Testis (tissue), 3 donors: ENCODE data around the gene PIK3C3. TPM values are rescaled to one million over a fixed set of nuclear protein-coding genes. Genes with fewer than 3 reads are reported as not detected.

Experiments used
- DNase-seq: peaks from one replicate; pipeline ENCODE4 v3.0.0-alpha.2; 2019
- H3K27ac ChIP-seq, 2 donors: fragments of 200-600 bp; sonication (generic); one replicate each; pipeline ENCODE4 v1.5.1; 2019
- H3K27me3 ChIP-seq: fragments of 200-600 bp; sonication (generic); one replicate; pipeline ENCODE4 v1.5.1; 2019
- H3K36me3 ChIP-seq: fragments of 200-600 bp; sonication (generic); one replicate; pipeline ENCODE4 v1.5.1; 2017; ENCODE audit warnings: low read depth; ENCODE audit errors: missing control alignments
- H3K4me1 ChIP-seq: fragments of 200-600 bp; sonication (generic); one replicate; pipeline ENCODE4 v1.5.1; 2019
- H3K4me3 ChIP-seq, 2 donors: fragments of 200-600 bp; sonication (generic); one replicate each; pipeline ENCODE4 v1.5.1; 2017 to 2019
- H3K9me3 ChIP-seq: fragments of 200-600 bp; sonication (generic); one replicate; pipeline ENCODE4 v1.5.1; 2017
- POLR2A ChIP-seq: fragments of 450-650 bp; IDR thresholded peaks from one replicate; pipeline ENCODE4 v1.6.1; 2017; ENCODE audit warnings: antibody characterized with exemption, mild to moderate bottlenecking, moderate library complexity
- WGBS, 2 donors: methylation state at CpG; one replicate each; pipeline ENCODE4 v1.1.5; 2018; 5-methylcytosine and 5-hydroxymethylcytosine counted together
- intact Hi-C: fragments of 100-400 bp; cut with DNase I; formaldehyde crosslinking; loops from one replicate; pipeline ENCODE4 v1.15.1; 2023; ENCODE audit warnings: low total_unique reads
- polyA plus RNA-seq: library from polyadenylated mRNA; stranded (reverse); fragments of 350-450 nt; fragmentation: Illumina TruSeq; extraction: RNeasy Lipid Tissue Mini Kit (QIAGEN cat#74804); gene quantifications from one replicate; pipeline ENCODE4 v1.2.3, GENCODE V29; 2014; ENCODE audit warnings: low read depth, low replicate concordance; ENCODE audit not compliant: insufficient read depth
- total RNA-seq, 2 donors: library from RNA; depleted of rRNA; stranded (reverse); fragments of >200 nt; gene quantifications; one replicate each; pipeline ENCODE4 v1.2.3, GENCODE V29; 2016
- TF ChIP-seq, protein P1 (sequence below), 3 experiments: fragments of 450-650 bp in 2 of 3; fragments of 200-600 bp in 1 of 3; sonication (generic) in 1 of 3; IDR thresholded peaks; one replicate each; pipeline ENCODE4 v1.5.1; 2016 to 2019; ENCODE audit warnings: antibody characterized with exemption in 3 of 3, mild to moderate bottlenecking in 2 of 3, moderate library complexity in 1 of 3

The PIK3C3 gene
- total and polyA plus RNA-seq, 3 donors from 2014 or later, result 56.8 to 94.1 (median 75.1) TPM

DNA sequence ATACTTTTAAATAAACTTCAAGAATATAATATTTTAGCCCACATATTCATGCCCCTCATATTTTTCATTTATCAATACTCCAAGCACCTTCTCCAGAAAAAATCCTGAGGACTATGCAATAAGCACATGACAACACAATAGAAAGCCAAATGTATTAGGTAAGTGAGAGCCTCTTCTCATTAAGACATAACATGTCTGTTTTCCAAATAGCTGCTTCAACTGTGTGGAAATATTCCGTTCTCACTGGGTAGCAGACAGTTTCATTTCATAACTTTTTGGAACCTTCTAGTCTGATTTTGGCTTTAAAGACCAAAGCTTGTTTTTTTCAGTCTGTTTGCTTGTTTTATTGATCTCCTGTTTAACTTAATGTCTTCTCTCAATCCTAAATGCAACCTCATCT is 137.8 kb downstream of the PIK3C3 start:
- Histone ChIP-seq H3K27ac (no peak overlapping the region), H3K9me3 (no peaks in the 10 kb centered on the region), H3K4me1 (no peaks in the 10 kb centered on the region), H3K36me3 (no peaks in the 10 kb centered on the region), H3K27me3 (no peaks in the 10 kb centered on the region), H3K4me3 (no peak overlapping the region)
- TF ChIP-seq, protein P1, sequence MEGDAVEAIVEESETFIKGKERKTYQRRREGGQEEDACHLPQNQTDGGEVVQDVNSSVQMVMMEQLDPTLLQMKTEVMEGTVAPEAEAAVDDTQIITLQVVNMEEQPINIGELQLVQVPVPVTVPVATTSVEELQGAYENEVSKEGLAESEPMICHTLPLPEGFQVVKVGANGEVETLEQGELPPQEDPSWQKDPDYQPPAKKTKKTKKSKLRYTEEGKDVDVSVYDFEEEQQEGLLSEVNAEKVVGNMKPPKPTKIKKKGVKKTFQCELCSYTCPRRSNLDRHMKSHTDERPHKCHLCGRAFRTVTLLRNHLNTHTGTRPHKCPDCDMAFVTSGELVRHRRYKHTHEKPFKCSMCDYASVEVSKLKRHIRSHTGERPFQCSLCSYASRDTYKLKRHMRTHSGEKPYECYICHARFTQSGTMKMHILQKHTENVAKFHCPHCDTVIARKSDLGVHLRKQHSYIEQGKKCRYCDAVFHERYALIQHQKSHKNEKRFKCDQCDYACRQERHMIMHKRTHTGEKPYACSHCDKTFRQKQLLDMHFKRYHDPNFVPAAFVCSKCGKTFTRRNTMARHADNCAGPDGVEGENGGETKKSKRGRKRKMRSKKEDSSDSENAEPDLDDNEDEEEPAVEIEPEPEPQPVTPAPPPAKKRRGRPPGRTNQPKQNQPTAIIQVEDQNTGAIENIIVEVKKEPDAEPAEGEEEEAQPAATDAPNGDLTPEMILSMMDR (IDR thresholded peaks at IDR 0.05), result no peak
- no peak for TF ChIP-seq POLR2A
- no peak for DNase-seq
- 70 to 73% methylated on average over 1 of the region's 1 CpG for WGBS, 2 donors
- intact Hi-C loops, result no loop called here

DNA sequence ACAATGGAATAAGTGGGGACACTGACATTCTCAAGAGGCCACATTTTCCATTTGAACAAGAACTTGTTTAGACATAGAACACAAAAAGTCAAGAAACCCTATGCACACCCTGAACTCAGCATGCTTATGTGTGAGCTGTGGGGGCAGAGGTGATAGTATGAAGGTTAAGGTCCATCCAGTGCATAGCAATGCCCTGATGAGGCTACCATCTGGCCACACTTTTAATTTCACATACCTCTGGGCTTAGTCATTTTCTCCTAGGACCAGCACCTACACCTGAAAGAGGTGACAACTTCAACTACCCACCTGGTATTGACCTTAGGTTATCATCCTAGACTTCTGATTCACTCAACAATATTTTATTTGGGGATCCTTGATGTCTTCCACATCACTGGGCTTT is 139.8 kb downstream of the PIK3C3 start:
- no peaks in the 10 kb centered on the region for H3K27me3 ChIP-seq
- no peak overlapping the region for H3K4me3 ChIP-seq
- no peak for DNase-seq
- no peak overlapping the region for H3K27ac ChIP-seq
- H3K9me3 ChIP-seq, result no peaks in the 10 kb centered on the region
- TF ChIP-seq POLR2A, result no peak
- TF ChIP-seq, protein P1 (IDR thresholded peaks at IDR 0.05), result no peak
- no peaks in the 10 kb centered on the region for H3K36me3 ChIP-seq
- H3K4me1 ChIP-seq, result no peaks in the 10 kb centered on the region
- intact Hi-C loops, result no loop called here

DNA sequence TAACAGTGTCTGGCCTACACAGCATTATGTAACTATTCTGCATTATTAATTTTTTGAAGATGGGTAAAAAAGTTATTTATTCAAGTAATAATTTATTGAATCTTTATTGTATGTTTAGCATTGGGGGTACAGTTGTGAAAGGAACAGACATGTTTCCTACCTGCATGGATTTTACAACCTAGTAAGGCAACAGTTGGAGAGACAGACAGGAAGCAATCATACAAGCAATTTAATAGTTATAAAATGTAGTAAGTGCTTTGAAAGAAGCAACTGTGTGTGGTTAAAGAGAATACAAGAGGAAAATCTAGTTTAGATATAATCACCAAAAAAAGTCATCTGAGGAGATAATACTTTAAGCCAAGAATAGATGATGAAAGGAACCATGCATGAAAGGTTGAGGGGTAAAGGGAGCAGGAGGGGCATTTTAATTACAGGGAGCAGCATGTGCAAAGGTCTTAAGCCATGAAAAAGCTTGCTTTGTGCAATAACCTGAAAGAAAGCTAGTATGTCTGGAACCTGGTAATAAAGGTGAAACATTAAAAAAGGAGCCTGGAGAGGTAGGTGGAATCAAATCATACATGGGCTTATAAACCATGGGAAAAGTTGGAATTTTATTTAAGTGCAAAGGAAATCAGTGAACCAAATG is 140.8 kb downstream of the PIK3C3 start:
- no peaks in the 10 kb centered on the region for H3K27me3 ChIP-seq
- DNase-seq, result no peak
- no peak for TF ChIP-seq POLR2A
- TF ChIP-seq, protein P1 (IDR thresholded peaks at IDR 0.05), result no peak
- no peaks in the 10 kb centered on the region for H3K4me1 ChIP-seq
- H3K27ac ChIP-seq, result no peak overlapping the region
- H3K9me3 ChIP-seq, result no peaks in the 10 kb centered on the region
- no peak overlapping the region for H3K4me3 ChIP-seq
- H3K36me3 ChIP-seq, result no peaks in the 10 kb centered on the region
- intact Hi-C loops, result no loop called here

DNA sequence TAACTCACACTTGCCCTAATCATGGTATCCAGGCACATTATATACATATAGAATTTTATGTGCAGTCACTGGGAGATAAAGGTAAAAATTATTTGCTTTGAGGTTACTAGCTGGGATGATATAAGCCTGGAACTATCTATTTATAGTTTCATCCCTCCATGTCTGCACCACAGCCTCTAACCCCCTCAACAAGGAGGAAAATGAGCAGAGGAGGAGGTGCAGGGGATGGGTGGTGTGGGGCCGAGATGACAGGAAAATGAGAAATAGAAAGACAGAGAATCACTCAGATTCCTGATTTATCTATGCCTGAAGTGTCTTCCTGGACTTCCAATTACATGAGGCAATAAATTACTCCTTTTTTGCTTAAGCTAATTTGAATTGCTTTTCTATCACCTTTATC is 145.2 kb downstream of the PIK3C3 start:
- no peaks in the 10 kb centered on the region for H3K27me3 ChIP-seq
- 45 to 54% methylated on average over 1 of the region's 1 CpG for WGBS, 2 donors
- intact Hi-C loops, result no loop called here
- no peaks in the 10 kb centered on the region for H3K9me3 ChIP-seq
- no peak overlapping the region for H3K4me3 ChIP-seq
- no peaks in the 10 kb centered on the region for H3K36me3 ChIP-seq
- no peaks in the 10 kb centered on the region for H3K4me1 ChIP-seq
- DNase-seq, result no peak
- no peak overlapping the region for H3K27ac ChIP-seq
- no peak for TF ChIP-seq POLR2A
- TF ChIP-seq, protein P1 (IDR thresholded peaks at IDR 0.05), result no peak

DNA sequence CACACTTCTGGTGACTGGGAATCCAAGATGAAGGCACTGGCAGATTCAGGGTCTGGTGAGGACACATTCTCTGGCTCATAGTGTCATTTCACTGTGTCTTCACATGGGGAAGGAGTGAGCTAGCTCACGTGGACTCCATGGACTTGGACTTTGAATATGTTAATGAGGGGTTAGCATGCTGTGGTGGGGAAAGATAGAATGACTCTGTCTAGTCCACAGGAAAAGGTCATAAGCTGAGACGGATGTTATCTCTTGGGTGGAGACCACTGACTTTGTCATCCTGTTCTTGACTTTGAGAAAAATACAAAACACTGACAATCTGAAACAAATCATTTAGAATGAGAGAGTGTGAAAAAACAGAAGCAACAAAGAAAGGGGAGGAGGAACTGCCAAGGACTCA is 145.9 kb downstream of the PIK3C3 start:
- no peak overlapping the region for H3K4me3 ChIP-seq
- 58 to 70% methylated on average over 2 of the region's 2 CpGs for WGBS, 2 donors
- H3K9me3 ChIP-seq, result no peaks in the 10 kb centered on the region
- intact Hi-C loops, result no loop called here
- TF ChIP-seq POLR2A, result no peak
- TF ChIP-seq, protein P1 (IDR thresholded peaks at IDR 0.05), result no peak
- H3K27me3 ChIP-seq, result no peaks in the 10 kb centered on the region
- no peak overlapping the region for H3K27ac ChIP-seq
- H3K4me1 ChIP-seq, result no peaks in the 10 kb centered on the region
- H3K36me3 ChIP-seq, result no peaks in the 10 kb centered on the region
- no peak for DNase-seq
